ENCODE results near the gene KIF1A.

Gene KIF1A

GRCh38 chr2:240798327-240798905 is 21.6 kb downstream of the KIF1A start:
- TF ChIP-seq, protein P1, sequence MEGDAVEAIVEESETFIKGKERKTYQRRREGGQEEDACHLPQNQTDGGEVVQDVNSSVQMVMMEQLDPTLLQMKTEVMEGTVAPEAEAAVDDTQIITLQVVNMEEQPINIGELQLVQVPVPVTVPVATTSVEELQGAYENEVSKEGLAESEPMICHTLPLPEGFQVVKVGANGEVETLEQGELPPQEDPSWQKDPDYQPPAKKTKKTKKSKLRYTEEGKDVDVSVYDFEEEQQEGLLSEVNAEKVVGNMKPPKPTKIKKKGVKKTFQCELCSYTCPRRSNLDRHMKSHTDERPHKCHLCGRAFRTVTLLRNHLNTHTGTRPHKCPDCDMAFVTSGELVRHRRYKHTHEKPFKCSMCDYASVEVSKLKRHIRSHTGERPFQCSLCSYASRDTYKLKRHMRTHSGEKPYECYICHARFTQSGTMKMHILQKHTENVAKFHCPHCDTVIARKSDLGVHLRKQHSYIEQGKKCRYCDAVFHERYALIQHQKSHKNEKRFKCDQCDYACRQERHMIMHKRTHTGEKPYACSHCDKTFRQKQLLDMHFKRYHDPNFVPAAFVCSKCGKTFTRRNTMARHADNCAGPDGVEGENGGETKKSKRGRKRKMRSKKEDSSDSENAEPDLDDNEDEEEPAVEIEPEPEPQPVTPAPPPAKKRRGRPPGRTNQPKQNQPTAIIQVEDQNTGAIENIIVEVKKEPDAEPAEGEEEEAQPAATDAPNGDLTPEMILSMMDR (conservative IDR thresholded peaks at IDR 0.05; ENCODE audit: control insufficient read depth, insufficient read depth, low read depth, low read length), result no peak
- no peak overlapping the region for H3K4me3 ChIP-seq (ENCODE audit: control insufficient read depth, low read depth, low read length)
- DNase-seq (ENCODE audit: low read depth), result no peak

- TF ChIP-seq, protein P1 (conservative IDR thresholded peaks at IDR 0.05; ENCODE audit: control insufficient read depth, insufficient read depth, low read depth, low read length), result no peak
- DNase-seq (ENCODE audit: low read depth), result no peak
- no peak overlapping the region for H3K4me3 ChIP-seq (ENCODE audit: control insufficient read depth, low read depth, low read length)
Observed at GRCh38 chr2:240797914-240798313, 22.1 kb downstream of the KIF1A start.

- no peak for DNase-seq (ENCODE audit: low read depth)
- TF ChIP-seq, protein P1 (conservative IDR thresholded peaks at IDR 0.05; ENCODE audit: control insufficient read depth, insufficient read depth, low read depth, low read length), result no peak
- H3K4me3 ChIP-seq (ENCODE audit: control insufficient read depth, low read depth, low read length), result no peak overlapping the region
Observed at GRCh38 chr2:240797500-240797895, 22.5 kb downstream of the KIF1A start.

GRCh38 chr2:240796543-240797499 is 23.2 kb downstream of the KIF1A start:
- H3K4me3 ChIP-seq (ENCODE audit: control insufficient read depth, low read depth, low read length), result no peak overlapping the region
- no peak for DNase-seq (ENCODE audit: low read depth)
- TF ChIP-seq, protein P1 (conservative IDR thresholded peaks at IDR 0.05; ENCODE audit: control insufficient read depth, insufficient read depth, low read depth, low read length), result no peak

GRCh38 chr2:240795916-240796510 is 24.0 kb downstream of the KIF1A start:
- TF ChIP-seq, protein P1 (conservative IDR thresholded peaks at IDR 0.05; ENCODE audit: control insufficient read depth, insufficient read depth, low read depth, low read length), result no peak
- no peak overlapping the region for H3K4me3 ChIP-seq (ENCODE audit: control insufficient read depth, low read depth, low read length)
- no peak for DNase-seq (ENCODE audit: low read depth)

DNA sequence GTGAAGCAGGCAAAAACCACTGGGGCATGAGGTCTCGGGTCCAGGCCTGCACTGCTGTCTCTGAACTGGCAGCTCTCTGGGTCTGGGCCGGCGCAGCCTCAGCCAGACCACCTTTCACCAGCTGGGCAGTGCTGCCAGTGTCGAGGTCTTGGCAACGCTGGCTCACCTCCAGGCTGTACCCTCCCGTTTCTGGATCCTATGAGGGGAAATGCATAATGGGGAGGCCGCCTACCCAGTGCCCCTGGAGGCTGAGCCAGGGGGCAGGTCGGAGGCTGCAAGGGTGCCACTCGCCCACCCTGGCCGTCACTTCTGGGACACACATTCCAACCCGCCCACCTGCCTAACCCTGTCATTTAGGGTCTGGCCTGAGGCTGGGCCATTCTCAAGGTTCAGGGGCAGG is 24.6 kb downstream of the KIF1A start:
- DNase-seq (ENCODE audit: low read depth), result no peak
- no peak overlapping the region for H3K4me3 ChIP-seq (ENCODE audit: control insufficient read depth, low read depth, low read length)
- TF ChIP-seq, protein P1 (conservative IDR thresholded peaks at IDR 0.05; ENCODE audit: control insufficient read depth, insufficient read depth, low read depth, low read length), result no peak
